Activated T-cell treated with anti-CD3 and anti-CD28 coated beads, Interleukin-2, amount 50 U/mL, for 48 hours (primary cell): ENCODE results near the gene SLC16A9.

Experiments
- DNase-seq, 2 experiments: peaks; one replicate each; pipeline ENCODE4 v3.0.0-alpha.2; 2020

Gene SLC16A9

GRCh38 chr10:59626523-59626869 is 83.2 kb downstream of the SLC16A9 start:
- DNase-seq = no peak

GRCh38 chr10:59625721-59626522 is 83.7 kb downstream of the SLC16A9 start:
- DNase-seq = peak; percentile 31 to 46

GRCh38 chr10:59624951-59625350 is 84.7 kb downstream of the SLC16A9 start:
- no peak for DNase-seq

DNA sequence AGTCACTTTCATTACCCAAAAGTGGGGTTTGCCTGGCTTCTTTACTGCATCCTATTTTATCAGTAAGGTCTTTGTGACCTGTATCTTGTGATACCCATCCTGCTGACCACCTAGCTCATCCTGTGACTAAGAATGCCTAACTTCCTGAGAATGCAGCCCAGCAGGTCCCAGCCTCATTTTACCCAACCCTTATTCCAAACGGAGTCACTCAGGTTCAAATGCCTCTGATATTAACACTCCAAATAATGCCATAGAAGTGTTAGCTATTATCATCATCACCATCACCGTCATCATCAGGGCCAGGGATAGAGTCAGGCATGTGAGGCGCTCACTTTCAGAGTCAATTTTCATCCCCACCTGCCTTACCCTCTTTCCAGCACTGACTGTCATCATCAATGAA is 85.5 kb downstream of the SLC16A9 start:
- DNase-seq = no peak

DNA sequence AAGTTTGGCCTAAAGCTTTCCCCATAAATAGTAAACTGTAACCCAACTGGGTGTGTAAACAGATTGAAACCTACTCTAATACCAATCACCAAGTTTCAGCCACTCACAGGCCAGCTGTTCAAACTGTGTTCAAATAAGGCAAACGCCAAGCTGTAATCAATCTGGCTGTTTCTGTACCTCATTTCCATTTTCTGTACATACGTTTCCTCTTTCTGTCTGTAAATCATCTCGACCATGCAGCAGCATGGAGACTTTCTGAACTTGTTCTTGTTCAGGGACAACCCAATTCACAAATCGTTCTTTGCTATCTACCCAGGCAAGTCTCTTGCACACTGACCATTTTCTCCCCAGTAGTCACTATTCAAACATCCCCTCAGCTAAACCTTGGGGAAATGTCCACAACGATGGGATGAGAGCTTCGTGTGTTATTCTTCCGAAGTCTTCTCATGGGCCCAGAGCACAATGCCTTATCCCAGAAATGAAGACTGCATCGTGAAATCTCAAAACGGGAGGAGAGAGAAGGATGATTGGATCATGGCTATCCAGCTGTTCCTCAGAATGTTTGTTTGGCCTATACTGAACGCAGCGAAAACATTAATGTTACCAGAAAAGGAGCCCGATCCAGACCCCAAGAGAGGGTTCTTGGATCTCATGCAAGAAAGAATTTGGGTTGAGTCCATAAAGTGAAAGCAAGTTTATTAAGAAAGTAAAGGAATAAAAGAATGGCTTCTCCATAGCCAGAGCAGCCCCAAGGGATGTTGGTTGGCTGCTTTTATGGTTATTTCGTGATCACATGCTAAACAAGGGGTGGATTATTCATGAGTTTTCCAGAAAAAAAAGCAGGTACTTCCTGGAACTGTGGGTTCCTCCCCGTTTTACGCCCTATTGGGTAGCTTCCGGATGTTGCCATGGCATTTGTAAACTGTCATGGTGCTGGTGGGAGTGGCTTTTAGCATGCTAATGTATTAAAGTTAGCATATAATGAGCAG is 86.2 kb downstream of the SLC16A9 start:
- DNase-seq = no peak

GRCh38 chr10:59622320-59623132 is 87.1 kb downstream of the SLC16A9 start:
- DNase-seq = peak; percentile 26 to 32

DNA sequence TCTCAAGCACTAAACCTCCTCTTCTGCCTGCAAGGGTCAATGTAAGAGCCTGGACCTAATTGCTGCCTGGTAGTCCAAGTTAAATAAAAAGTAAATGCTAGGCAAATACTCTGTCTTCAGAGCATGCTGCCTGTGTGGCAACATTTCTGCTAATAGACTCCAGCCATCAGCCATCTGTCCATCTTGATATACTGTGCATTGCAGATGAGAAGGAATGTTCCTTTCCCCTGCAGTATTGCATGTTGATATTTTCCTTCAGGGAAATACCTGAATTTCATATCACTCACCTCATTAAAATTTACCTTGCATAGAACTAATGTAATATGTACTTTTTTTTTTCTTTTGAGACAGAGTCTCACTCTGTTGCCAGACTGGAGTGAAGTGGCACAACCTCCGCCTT is 87.9 kb downstream of the SLC16A9 start:
- DNase-seq = no peak

DNA sequence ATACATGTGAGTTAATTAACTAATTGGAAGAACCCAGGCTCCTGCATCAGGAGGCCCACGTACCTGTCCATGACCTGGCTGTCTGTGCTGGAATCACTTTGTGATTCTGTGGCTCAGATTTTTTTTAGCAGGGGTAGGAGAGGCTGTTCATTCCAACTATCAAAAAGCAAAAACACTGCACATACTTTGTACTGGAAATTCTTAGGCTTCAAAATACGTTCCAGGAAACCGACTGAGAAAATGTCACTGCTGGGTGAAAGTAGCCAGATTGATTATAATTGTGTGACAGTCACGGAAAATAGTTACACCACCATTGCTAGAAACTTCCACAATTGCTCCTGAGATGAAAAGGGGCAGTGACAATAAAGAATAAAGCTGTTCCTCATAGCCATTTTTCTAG is 91.0 kb downstream of the SLC16A9 start:
- no peak for DNase-seq

GRCh38 chr10:59617996-59618395 is 91.7 kb downstream of the SLC16A9 start:
- no peak for DNase-seq

- no peak for DNase-seq
Observed at GRCh38 chr10:59611048-59611447, 98.6 kb downstream of the SLC16A9 start.

DNA sequence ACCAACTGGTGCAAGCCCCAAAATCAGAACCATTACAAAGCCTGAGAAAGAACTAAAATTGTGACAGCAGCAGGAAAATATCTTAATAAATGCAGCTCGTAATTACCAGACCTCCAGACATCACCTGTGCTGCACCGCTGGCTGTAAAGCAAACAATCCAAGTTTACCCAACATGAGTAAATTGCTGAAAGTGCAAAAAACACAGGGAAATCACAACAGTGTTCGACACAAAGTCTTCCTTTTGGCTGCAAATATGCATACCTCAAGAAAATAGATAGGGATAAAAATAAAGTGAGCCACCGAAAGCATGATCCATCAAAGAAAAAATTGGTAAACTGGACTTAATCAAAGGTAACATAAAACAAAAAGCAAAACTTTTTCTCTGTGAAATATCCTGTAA is 101.7 kb downstream of the SLC16A9 start:
- no peak for DNase-seq

GRCh38 chr10:59606551-59606961 is 103.1 kb downstream of the SLC16A9 start:
- DNase-seq = no peak

DNA sequence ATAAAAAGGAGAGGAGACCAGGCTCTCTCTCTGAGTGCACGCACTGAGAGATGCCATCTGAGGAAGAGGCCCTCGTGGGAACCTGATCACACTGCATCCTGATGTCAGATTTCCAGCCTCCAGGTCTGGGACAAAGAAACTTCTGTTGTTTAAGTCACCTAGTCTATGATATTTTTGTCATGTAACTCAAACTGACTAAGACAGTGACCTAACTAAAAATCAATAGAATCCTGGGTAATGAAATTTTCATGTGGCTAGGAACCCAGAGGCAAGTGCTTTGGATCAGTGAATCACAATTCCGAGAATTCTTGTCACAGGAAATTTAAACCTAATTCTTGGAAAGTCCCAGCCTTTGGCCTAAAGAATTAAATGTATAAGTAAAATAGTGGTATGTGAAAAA is 107.7 kb downstream of the SLC16A9 start:
- DNase-seq = no peak
